ENCODE data around the gene DGCR8.

DGCR8 gene

DNA sequence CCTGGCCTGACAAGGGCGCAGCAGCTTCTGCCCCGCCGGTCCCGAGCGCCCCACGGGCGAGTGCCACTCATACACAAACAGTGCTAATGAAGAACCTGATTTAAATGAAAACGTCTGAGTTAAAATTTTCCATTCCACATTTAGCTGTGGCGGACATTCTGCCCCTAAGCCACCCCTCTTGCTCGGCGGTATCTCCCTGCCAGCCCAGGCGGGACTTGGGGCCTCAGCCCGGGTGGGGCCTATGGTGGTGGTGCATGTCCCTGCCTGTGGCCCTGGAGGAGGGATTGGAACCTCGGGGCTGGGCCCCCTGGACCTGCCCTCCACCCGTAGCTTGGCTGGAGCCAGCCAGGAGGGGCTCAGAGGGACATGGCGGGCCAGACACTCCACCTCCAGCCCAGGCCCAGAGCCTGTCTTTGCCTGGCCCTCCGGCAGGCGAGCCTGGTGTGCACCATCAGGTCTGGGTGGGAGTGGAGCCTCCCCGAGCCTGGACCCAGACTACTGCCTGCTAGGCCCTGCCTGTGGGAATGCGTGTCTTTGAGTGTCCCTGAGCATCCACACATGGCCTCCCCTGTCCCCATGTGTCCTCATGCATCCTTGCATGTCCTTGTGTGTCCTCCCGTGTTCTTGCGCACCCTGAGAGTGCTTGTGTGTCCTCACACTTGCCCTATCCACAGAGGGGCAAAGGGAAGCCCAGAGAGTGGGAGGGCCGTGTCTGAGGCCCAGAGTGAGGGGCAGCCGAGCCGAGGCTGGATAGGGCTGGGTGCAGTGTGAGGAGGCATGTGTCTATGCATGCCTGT is 56.0 kb downstream of the DGCR8 start:
- H3K4me3 Mint-ChIP-seq, result no peak overlapping the region
- no peaks in the 10 kb centered on the region for H3K27me3 Mint-ChIP-seq
- H3K9me3 Mint-ChIP-seq, result no peaks in the 10 kb centered on the region
- no peaks in the 10 kb centered on the region for H3K36me3 Mint-ChIP-seq (ENCODE audit: low read depth)
- H3K4me1 Mint-ChIP-seq (ENCODE audit: low read depth), result peaks cover 31% of the 10 kb centered on the region
- H3K27ac Mint-ChIP-seq, result no peak overlapping the region

DNA sequence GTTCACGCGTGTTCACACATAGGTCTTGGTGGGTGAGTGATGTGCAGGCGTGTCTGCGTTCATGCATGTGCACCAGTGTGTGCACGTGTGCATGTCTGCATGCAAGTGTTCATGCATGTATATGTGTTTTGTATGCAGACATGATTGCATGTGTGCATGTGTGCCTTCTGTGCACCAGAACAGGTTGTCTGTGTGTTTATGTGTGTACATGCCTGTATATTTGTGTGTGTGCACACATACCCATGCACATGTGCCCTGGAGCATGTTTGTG is 56.5 kb downstream of the DGCR8 start:
- Mint-ChIP-seq H3K27me3 (no peaks in the 10 kb centered on the region), H3K36me3 (ENCODE audit: low read depth) (no peaks in the 10 kb centered on the region), H3K4me3 (no peak overlapping the region), H3K27ac (no peak overlapping the region), H3K9me3 (no peaks in the 10 kb centered on the region), H3K4me1 (ENCODE audit: low read depth) (peaks cover 31% of the 10 kb centered on the region)

- Mint-ChIP-seq H3K4me3 (no peak overlapping the region), H3K36me3 (ENCODE audit: low read depth) (no peaks in the 10 kb centered on the region), H3K9me3 (no peaks in the 10 kb centered on the region), H3K27me3 (no peaks in the 10 kb centered on the region), H3K4me1 (ENCODE audit: low read depth) (peaks cover 31% of the 10 kb centered on the region), H3K27ac (no peak overlapping the region)
These were observed 57.1 kb downstream of the DGCR8 start for GRCh38 chr22:20137113-20137512.

GRCh38 chr22:20137671-20138416 is 57.8 kb downstream of the DGCR8 start:
- H3K4me1 Mint-ChIP-seq (ENCODE audit: low read depth), result peaks cover 27% of the 10 kb centered on the region
- no peaks in the 10 kb centered on the region for H3K27me3 Mint-ChIP-seq
- H3K4me3 Mint-ChIP-seq, result no peak overlapping the region
- H3K36me3 Mint-ChIP-seq (ENCODE audit: low read depth), result no peaks in the 10 kb centered on the region
- peak overlapping the region; percentile 36 for H3K27ac Mint-ChIP-seq
- H3K9me3 Mint-ChIP-seq, result no peaks in the 10 kb centered on the region

DNA sequence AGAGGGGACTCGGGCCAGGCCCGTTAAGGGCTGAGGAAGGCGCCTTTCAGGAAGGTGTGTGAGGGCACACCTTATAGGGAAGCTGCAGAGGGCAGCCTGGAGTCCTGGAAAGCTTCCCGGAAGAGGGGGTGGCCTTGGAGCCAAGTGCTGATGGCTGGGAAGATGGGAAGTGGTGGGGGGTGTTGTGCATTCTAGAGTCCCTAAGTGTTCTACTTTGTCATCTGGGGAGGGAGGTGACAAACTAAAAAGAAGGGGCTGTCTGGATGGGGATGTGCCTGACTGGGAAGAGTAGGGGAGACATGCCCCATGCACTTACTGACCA is 58.3 kb downstream of the DGCR8 start:
- H3K4me1 Mint-ChIP-seq (ENCODE audit: low read depth), result peaks cover 22% of the 10 kb centered on the region

GRCh38 chr22:20138868-20139267 is 58.8 kb downstream of the DGCR8 start:
- Mint-ChIP-seq H3K36me3 (ENCODE audit: low read depth) (no peaks in the 10 kb centered on the region), H3K9me3 (no peaks in the 10 kb centered on the region), H3K4me3 (no peak overlapping the region), H3K27ac (peak overlapping the region; percentile 54), H3K4me1 (ENCODE audit: low read depth) (peaks cover 17% of the 10 kb centered on the region), H3K27me3 (no peaks in the 10 kb centered on the region)

More for the DNA sequence above, 58.3 kb downstream of the DGCR8 start:
- Mint-ChIP-seq H3K9me3 (no peaks in the 10 kb centered on the region), H3K4me3 (no peak overlapping the region), H3K36me3 (ENCODE audit: low read depth) (no peaks in the 10 kb centered on the region), H3K27me3 (no peaks in the 10 kb centered on the region), H3K27ac (no peak overlapping the region)

- H3K27me3 Mint-ChIP-seq, result no peaks in the 10 kb centered on the region
- H3K27ac Mint-ChIP-seq, result peak overlapping the region; percentile 54
- no peak overlapping the region for H3K4me3 Mint-ChIP-seq
- H3K36me3 Mint-ChIP-seq (ENCODE audit: low read depth), result no peaks in the 10 kb centered on the region
- H3K4me1 Mint-ChIP-seq (ENCODE audit: low read depth), result peaks cover 12% of the 10 kb centered on the region
- no peaks in the 10 kb centered on the region for H3K9me3 Mint-ChIP-seq
These were observed 59.5 kb downstream of the DGCR8 start for GRCh38 chr22:20139391-20140106.

DNA sequence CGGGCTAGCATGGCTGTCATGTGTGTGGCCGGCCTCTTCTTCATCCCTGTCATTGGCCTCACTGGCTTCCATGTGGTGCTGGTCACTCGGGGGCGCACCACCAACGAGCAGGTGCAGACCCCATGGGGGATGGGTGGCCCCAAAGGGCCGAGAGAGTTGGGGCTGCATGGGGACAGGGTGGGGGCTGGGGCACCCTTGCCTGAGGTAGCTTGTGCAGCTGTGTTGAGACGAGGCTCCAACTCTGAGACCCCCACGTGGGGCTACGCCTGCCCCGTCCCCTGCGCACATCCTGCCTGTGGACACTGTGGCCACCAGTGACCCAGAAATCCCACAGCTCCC is 60.0 kb downstream of the DGCR8 start:
- Mint-ChIP-seq H3K4me1 (ENCODE audit: low read depth) (peaks cover 10% of the 10 kb centered on the region), H3K27ac (no peak overlapping the region), H3K36me3 (ENCODE audit: low read depth) (no peaks in the 10 kb centered on the region), H3K9me3 (no peaks in the 10 kb centered on the region), H3K4me3 (no peak overlapping the region), H3K27me3 (no peaks in the 10 kb centered on the region)

DNA sequence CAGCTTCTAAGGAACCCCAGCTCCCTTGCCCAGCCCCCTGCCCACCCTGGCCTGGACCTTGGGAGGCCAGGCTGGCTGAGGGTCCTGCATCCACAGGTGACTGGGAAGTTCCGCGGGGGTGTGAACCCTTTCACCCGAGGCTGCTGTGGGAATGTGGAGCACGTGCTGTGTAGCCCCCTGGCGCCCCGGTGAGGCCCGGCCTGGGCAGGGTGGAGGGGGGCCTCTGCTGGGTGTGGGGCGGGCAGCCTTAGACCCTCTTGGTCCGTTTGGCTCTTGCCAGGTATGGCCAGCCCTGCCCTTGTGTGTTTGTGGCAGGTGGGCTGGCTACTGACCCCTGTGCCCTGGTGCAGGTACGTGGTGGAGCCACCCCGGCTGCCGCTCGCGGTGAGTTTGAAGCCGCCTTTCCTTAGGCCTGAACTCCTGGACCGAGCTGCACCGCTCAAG is 60.5 kb downstream of the DGCR8 start:
- Mint-ChIP-seq H3K4me1 (ENCODE audit: low read depth) (peaks cover 10% of the 10 kb centered on the region), H3K27ac (no peak overlapping the region), H3K4me3 (no peak overlapping the region), H3K9me3 (no peaks in the 10 kb centered on the region), H3K36me3 (ENCODE audit: low read depth) (no peaks in the 10 kb centered on the region), H3K27me3 (no peaks in the 10 kb centered on the region)

- no peak overlapping the region for H3K27ac Mint-ChIP-seq
These were observed 61.4 kb downstream of the DGCR8 start for GRCh38 chr22:20141186-20142077.

DNA sequence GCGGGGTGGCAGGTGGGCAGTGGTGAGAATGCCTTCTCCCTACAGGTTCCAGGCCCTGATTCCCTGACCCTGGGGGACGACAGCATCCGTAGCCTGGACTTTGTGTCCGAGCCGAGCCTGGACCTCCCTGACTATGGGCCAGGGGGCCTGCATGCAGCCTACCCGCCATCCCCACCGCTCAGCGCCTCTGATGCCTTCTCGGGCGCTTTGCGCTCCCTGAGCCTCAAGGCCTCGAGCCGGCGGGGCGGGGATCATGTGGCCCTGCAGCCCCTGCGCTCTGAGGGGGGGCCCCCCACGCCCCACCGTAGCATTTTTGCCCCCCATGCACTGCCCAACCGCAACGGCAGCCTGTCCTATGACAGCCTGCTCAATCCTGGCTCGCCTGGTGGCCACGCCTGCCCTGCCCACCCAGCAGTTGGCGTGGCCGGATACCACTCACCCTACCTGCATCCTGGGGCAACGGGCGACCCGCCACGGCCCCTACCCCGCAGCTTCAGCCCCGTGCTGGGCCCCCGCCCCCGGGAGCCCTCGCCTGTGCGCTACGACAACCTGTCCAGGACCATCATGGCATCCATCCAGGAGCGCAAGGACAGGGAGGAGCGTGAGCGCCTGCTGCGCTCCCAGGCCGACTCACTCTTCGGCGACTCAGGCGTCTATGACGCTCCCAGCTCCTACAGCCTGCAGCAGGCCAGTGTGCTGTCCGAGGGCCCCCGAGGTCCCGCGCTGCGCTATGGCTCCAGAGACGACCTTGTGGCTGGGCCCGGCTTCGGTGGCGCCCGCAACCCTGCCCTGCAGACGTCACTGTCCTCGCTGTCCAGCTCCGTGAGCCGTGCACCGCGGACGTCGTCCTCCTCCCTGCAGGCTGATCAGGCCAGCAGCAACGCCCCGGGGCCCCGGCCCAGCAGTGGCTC is 62.9 kb downstream of the DGCR8 start:
- no peaks in the 10 kb centered on the region for H3K27me3 Mint-ChIP-seq
- no peak overlapping the region for H3K27ac Mint-ChIP-seq
- H3K4me3 Mint-ChIP-seq, result no peak overlapping the region
- no peaks in the 10 kb centered on the region for H3K36me3 Mint-ChIP-seq (ENCODE audit: low read depth)
- no peaks in the 10 kb centered on the region for H3K9me3 Mint-ChIP-seq
- H3K4me1 Mint-ChIP-seq (ENCODE audit: low read depth), result peaks cover 6% of the 10 kb centered on the region

More at GRCh38 chr22:20141186-20142077, 61.4 kb downstream of the DGCR8 start:
- Mint-ChIP-seq H3K9me3 (no peaks in the 10 kb centered on the region), H3K4me3 (no peak overlapping the region), H3K27me3 (no peaks in the 10 kb centered on the region), H3K4me1 (ENCODE audit: low read depth) (peaks cover 8% of the 10 kb centered on the region), H3K36me3 (ENCODE audit: low read depth) (no peaks in the 10 kb centered on the region)

GRCh38 chr22:20143883-20144665 is 64.0 kb downstream of the DGCR8 start:
- H3K4me1 Mint-ChIP-seq (ENCODE audit: low read depth), result peaks cover 4% of the 10 kb centered on the region
- H3K36me3 Mint-ChIP-seq (ENCODE audit: low read depth), result no peaks in the 10 kb centered on the region
- H3K27ac Mint-ChIP-seq, result no peak overlapping the region
- H3K4me3 Mint-ChIP-seq, result no peak overlapping the region
- H3K9me3 Mint-ChIP-seq, result no peaks in the 10 kb centered on the region
- no peaks in the 10 kb centered on the region for H3K27me3 Mint-ChIP-seq

GRCh38 chr22:20145206-20145831 is 65.3 kb downstream of the DGCR8 start:
- Mint-ChIP-seq H3K27ac (no peak overlapping the region), H3K4me1 (ENCODE audit: low read depth) (peaks cover 4% of the 10 kb centered on the region), H3K9me3 (no peaks in the 10 kb centered on the region), H3K4me3 (no peak overlapping the region), H3K27me3 (no peaks in the 10 kb centered on the region), H3K36me3 (ENCODE audit: low read depth) (no peaks in the 10 kb centered on the region)
